ENCODE results near the gene RBPMS2.

RBPMS2 gene

DNA sequence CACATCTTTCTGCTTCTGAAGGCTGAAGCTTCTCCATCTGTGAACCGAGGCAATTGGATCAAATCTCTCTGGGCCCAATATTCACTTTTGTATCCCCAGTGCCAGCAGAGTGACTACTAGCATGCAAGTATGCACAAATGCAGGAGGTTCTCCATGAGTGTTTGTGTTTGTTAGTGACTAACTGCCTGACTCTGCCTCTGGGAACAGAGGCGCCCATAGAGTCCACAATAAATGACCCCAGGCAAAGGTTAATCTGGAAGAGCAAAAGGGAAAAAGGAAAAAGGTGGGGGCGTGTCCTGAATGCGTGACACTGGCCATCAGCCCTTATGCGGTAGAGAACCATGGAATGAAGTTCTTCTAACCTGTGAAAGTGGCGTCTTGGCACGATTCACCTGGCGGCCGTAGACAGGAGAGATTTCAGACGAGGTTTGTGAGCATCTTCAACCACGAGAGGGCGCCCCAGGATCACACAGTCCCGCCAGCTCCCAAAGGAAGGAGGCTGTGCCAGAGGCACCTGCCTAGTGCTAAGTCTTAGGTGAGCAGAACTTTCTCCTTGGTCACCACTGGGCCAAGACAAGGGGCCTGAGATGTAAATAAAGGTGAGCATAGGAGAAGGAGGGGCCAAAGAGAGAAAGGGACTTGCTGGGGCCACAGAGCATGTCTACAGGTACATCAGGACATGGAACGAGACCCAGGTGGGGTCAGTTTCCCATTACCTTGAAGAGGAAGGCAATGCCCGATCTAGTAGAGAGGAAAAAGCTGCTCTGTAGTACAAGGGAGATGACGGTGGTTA, 44.2 kb downstream of the RBPMS2 start:
- DNase-seq (ENCODE audit: low read depth, low spot score) = peak; percentile 95

DNA sequence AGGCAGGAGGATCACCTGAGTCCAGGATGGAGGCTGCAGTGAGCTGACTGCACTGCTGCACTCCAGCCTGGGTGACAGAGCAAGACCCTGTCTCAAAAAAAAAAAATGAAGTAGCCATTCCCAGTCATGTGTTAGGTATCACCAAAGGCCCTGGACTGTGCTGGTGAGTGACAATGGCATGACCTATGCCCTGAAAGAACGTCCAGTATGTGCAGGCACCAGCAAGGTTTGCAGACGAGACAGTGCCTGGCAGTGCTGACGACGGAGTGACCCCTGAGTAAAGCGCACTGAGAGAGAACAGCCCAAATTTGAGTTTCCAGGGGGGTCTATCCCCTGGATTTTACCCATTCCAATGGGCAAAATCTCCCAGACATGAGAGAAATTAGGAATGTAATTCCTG, 45.2 kb downstream of the RBPMS2 start:
- no peak for DNase-seq (ENCODE audit: low read depth, low spot score)

GRCh38 chr15:64720188-64720587, 55.2 kb downstream of the RBPMS2 start:
- DNase-seq (ENCODE audit: low read depth, low spot score) = no peak

GRCh38 chr15:64717735-64718495, 57.5 kb downstream of the RBPMS2 start:
- no peak for DNase-seq (ENCODE audit: low read depth, low spot score)

DNA sequence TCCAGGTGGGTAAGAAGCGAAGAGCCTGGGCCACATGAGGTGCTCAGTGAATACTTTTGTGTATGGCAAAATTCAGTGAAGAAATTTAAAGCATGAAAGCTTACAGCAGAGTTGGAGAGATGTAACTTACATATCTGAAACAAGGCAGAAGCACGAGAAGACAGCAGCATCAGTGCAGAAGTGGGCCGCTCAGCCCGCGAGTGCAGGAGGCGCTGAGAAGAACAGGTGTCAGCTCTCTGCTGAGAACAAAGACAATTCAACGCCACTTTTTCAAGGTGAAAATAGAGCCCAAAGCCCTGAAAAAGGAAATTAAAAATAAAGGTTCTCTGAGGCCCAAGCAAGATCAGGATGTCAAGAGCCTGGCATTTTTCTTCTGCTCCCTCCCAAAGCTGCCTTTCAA, 58.3 kb downstream of the RBPMS2 start:
- no peak for DNase-seq (ENCODE audit: low read depth, low spot score)

GRCh38 chr15:64716452-64716851, 58.9 kb downstream of the RBPMS2 start:
- no peak for DNase-seq (ENCODE audit: low read depth, low spot score)

- DNase-seq (ENCODE audit: low read depth, low spot score) = no peak
Observed at GRCh38 chr15:64713592-64713991, 61.8 kb downstream of the RBPMS2 start.

DNA sequence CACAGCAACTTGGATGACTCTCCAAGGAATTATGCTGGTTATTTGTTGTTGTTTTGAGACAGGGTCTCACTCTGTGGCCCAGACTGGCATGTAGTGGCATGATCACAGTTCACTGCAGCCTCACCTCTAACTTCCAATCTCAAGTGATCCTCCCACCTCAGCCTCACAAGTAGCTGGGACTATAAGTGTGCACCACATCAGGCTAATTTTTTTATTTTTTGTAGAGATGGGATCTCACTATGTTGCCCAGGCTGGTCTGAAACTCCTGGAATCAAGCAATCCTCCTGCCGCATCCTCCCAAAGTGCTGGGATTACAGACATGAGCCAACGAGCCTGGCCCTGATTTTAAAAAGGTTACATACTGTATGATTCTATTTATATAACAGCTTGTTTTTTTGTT, 63.0 kb downstream of the RBPMS2 start:
- DNase-seq (ENCODE audit: low read depth, low spot score) = no peak

DNA sequence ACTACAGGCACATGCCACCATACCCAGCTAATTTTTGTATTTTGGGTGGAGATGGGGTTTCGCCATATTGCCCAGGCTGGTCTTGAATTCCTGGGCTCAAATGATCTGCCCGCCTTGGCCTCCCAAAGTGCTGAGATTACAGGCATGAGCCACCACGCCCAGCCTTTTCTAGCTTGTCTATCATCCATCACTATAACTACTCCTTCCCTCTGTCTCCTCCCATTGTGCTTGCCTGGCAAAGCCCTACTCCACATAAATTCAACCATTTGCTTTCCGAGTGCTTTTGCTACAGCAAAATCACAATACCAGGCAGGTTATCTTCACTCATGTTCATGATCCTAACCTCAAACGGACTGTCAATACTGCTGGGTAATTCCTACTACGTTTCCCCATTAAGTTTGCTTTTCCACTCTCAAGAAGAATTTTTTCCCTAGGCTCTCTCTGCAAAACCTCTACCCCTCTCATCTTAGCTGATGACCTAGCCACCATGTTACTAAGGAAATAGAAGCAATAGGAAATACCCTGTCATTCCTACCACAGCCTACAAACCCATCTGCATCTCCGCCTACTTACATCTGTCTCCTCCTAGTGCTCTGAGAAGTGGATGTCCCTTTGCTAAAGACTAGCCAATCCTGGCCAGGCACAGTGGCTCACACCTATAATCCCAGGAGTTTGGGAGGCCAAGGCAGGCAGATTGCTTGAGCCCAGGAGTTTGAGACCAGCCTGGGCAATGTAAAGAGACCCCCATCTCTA, 64.5 kb downstream of the RBPMS2 start:
- no peak for DNase-seq (ENCODE audit: low read depth, low spot score)

- DNase-seq (ENCODE audit: low read depth, low spot score) = no peak
Observed at GRCh38 chr15:64706011-64706911, 69.1 kb downstream of the RBPMS2 start.

DNA sequence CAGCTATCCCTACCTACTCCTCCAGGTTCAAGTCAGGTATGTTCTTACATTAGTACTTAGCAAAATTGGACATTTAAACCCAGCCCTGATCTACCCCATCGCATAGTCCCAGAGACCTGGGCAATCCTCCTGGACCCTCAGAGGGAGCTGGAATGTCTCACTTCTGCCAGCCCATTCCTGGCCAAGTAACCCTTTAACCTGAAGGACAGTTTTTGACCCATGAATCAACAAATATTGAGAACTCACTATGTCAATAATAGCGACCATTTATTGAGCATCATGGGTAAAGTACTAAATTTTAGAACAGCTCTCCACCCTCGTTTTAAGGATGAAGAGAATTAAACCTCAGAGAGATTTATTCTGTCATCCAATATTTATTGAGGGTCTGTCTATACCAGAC, 70.4 kb downstream of the RBPMS2 start:
- DNase-seq (ENCODE audit: low read depth, low spot score) = no peak

- DNase-seq (ENCODE audit: low read depth, low spot score) = no peak
Observed at GRCh38 chr15:64703632-64703959, 71.8 kb downstream of the RBPMS2 start.

DNA sequence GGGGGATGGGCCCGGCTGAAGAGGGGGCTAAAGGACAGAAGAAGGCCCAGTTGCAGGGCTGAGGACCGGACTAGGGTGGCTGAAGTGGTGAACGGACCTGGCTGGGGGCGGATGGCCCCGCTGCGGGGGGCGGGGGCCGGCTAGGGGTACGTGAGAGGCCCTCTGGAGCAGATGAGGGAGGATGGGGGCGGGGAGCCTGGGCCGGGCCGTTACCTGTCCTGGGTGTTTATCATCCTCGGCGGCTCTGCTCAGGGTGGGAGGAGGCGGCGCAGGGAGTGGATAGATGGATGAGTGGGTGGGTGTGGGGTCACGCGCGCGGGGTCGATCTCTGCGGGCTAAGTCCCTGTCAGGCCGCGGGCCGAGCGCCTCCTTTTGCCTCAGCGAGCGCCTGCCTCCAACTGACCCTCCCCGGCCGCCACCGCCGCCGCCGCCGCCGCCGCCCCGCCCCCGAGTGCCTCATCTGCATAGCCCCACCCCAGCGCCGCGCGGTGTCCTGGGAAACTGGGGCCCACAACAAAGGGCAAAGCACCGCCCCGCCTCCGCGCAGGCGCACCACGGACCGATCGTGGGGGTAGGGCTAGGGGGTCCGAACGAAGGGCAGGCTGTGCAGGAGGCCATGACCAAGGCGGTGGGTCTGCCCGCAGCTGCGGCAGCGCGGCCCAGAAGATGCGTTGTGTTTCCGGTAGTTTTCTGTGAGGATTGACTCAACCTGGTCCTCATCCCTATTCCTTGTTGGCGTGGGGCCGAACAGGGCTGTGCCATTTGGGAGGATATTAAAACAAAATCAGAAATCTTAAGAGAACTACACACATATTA, 72.4 kb downstream of the RBPMS2 start:
- DNase-seq (ENCODE audit: low read depth, low spot score) = peak; percentile 97

GRCh38 chr15:64701482-64702184, 73.8 kb downstream of the RBPMS2 start:
- DNase-seq (ENCODE audit: low read depth, low spot score) = no peak

DNA sequence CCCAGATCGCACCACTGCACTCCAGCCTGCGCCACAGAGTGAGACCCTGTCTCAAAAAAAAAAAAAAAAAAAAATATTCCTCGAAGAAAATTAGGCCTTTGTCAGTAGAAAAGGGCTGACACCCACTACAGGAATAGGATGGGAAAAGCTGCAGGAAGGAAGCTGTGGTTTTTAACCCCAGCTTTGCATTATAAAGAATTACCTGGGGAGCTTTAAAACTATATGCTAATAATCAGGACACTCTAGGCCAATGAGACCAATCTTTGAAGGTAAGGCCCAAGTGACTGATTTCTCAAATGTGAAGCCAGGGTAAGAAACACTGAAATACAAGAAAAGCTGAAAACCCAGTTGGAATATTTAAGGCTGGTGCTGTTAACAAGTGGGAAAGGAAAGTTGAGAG, 74.3 kb downstream of the RBPMS2 start:
- DNase-seq (ENCODE audit: low read depth, low spot score) = no peak

- peak; percentile 97 for DNase-seq (ENCODE audit: low read depth, low spot score)
Observed at GRCh38 chr15:64699751-64700388, 75.5 kb downstream of the RBPMS2 start.

GRCh38 chr15:64698823-64699222, 76.6 kb downstream of the RBPMS2 start:
- no peak for DNase-seq (ENCODE audit: low read depth, low spot score)

- no peak for DNase-seq (ENCODE audit: low read depth, low spot score)
Observed at GRCh38 chr15:64697911-64698369, 77.4 kb downstream of the RBPMS2 start.

GRCh38 chr15:64696481-64696880, 78.9 kb downstream of the RBPMS2 start:
- DNase-seq (ENCODE audit: low read depth, low spot score) = no peak
